Ascending aorta (tissue), 2 donors: ENCODE measurements around the gene ZNF280C. TPM values are rescaled to one million over a fixed set of nuclear protein-coding genes. Genes with fewer than 3 reads are reported as not detected.

Experiments used
- DNase-seq, 2 donors: peaks; one replicate each; pipeline ENCODE4 v3.0.0-alpha.2; 2019; ENCODE audit warnings: low spot score in 2 of 2
- H3K27ac ChIP-seq, 2 donors: fragments of 200-600 bp; sonication (generic); one replicate each; pipeline ENCODE4 v1.5.1; 2016 to 2017; ENCODE audit warnings: mild to moderate bottlenecking in 1 of 2
- H3K27me3 ChIP-seq: fragments of 200-600 bp; sonication (generic); one replicate; pipeline ENCODE4 v1.5.1; 2017
- H3K36me3 ChIP-seq, 2 donors: fragments of 200-600 bp; sonication (generic); one replicate each; pipeline ENCODE4 v1.5.1; 2016
- H3K4me1 ChIP-seq, 2 donors: fragments of 200-600 bp; sonication (generic); one replicate each; pipeline ENCODE4 v1.5.1; 2016 to 2017; ENCODE audit warnings: mild to moderate bottlenecking in 1 of 2
- H3K4me3 ChIP-seq, 2 donors: fragments of 200-600 bp; sonication (generic); one replicate each; pipeline ENCODE4 v1.5.1; 2016 to 2017; ENCODE audit warnings: mild to moderate bottlenecking in 1 of 2
- H3K9me3 ChIP-seq, 2 donors: fragments of 200-600 bp; sonication (generic); one replicate each; pipeline ENCODE4 v1.5.1; 2016
- CTCF ChIP-seq, 3 experiments: fragments of 200-600 bp in 2 of 3; fragments of 450-650 bp in 1 of 3; sonication (generic) in 2 of 3; IDR thresholded peaks; one replicate each; pipeline ENCODE4 v1.5.1; 2016 to 2019; ENCODE audit warnings: antibody characterized with exemption in 3 of 3, mild to moderate bottlenecking in 1 of 3, moderate library complexity in 1 of 3
- intact Hi-C: fragments of 100-400 bp; cut with DNase I; formaldehyde crosslinking; loops from one replicate; pipeline ENCODE4 v1.15.1; 2023
- total RNA-seq: library from RNA; depleted of rRNA; stranded (reverse); fragments of >200 nt; gene quantifications from one replicate; pipeline ENCODE4 v1.1.0, GENCODE V29; 2016

Gene ZNF280C
- total RNA-seq, 1 donor from 2014 or later = 5.0 TPM

DNA sequence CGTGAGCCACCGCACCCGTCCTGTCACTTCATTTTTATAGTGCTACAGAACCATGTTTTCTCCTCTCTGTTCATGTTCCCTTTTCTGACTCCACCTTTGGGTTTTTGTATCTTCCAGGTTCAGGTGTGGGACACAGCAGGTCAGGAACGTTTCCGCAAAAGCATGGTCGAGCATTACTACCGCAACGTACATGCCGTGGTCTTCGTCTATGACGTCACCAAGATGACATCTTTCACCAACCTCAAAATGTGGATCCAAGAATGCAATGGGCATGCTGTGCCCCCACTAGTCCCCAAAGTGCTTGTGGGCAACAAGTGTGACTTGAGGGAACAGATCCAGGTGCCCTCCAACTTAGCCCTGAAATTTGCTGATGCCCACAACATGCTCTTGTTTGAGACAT, 84.5 kb downstream of the ZNF280C start:
- no peak for TF ChIP-seq CTCF (IDR thresholded peaks at IDR 0.05)
- intact Hi-C loops = no loop called here

GRCh38 chrX:130179579-130180215, 89.0 kb downstream of the ZNF280C start:
- Histone ChIP-seq H3K4me3 (no peak overlapping the region), H3K27ac (no peak overlapping the region), H3K36me3 (no peaks in the 10 kb centered on the region), H3K27me3 (no peaks in the 10 kb centered on the region), H3K4me1 (no peaks in the 10 kb centered on the region), H3K9me3 (no peaks in the 10 kb centered on the region)
- intact Hi-C loops = no loop called here
- no peak for TF ChIP-seq CTCF (IDR thresholded peaks at IDR 0.05)
- no peak for DNase-seq

More for the DNA sequence above, 84.5 kb downstream of the ZNF280C start:
- Histone ChIP-seq H3K27me3 (no peaks in the 10 kb centered on the region), H3K9me3 (no peaks in the 10 kb centered on the region), H3K4me1 (no peaks in the 10 kb centered on the region), H3K27ac (no peak overlapping the region), H3K36me3 (no peaks in the 10 kb centered on the region), H3K4me3 (no peak overlapping the region)
- DNase-seq = no peak

GRCh38 chrX:130179170-130179569, 89.5 kb downstream of the ZNF280C start:
- Histone ChIP-seq H3K9me3 (no peaks in the 10 kb centered on the region), H3K36me3 (no peaks in the 10 kb centered on the region), H3K4me1 (peaks cover 0 to 4% of the 10 kb centered on the region in 2 donors), H3K27me3 (no peaks in the 10 kb centered on the region), H3K27ac (no peak overlapping the region), H3K4me3 (no peak overlapping the region)
- intact Hi-C loops = no loop called here
- no peak for TF ChIP-seq CTCF (IDR thresholded peaks at IDR 0.05)
- no peak for DNase-seq

- Histone ChIP-seq H3K36me3 (no peaks in the 10 kb centered on the region), H3K27ac (no peak overlapping the region), H3K4me1 (peaks cover 0 to 5% of the 10 kb centered on the region in 2 donors), H3K4me3 (no peak overlapping the region), H3K9me3 (no peaks in the 10 kb centered on the region), H3K27me3 (no peaks in the 10 kb centered on the region)
- intact Hi-C loops = no loop called here
- DNase-seq = no peak
- no peak for TF ChIP-seq CTCF (IDR thresholded peaks at IDR 0.05)
These were observed 91.8 kb downstream of the ZNF280C start for GRCh38 chrX:130176942-130177341.

GRCh38 chrX:130176354-130176776, 92.3 kb downstream of the ZNF280C start:
- no peak for DNase-seq
- no peak for TF ChIP-seq CTCF (IDR thresholded peaks at IDR 0.05)

More at GRCh38 chrX:130176354-130176776, 92.3 kb downstream of the ZNF280C start:
- H3K9me3 ChIP-seq = no peaks in the 10 kb centered on the region
- intact Hi-C loops = no loop called here
- no peaks in the 10 kb centered on the region for H3K27me3 ChIP-seq
- no peaks in the 10 kb centered on the region for H3K36me3 ChIP-seq
- no peak overlapping the region for H3K4me3 ChIP-seq
- H3K4me1 ChIP-seq = peaks cover 0 to 5% of the 10 kb centered on the region in 2 donors
- no peak overlapping the region for H3K27ac ChIP-seq
